Measurements from ENCODE around the gene ZNF680.

GRCh38 chr7:64562256-64562625, 630 bp downstream of the ZNF680 start:
- TF ChIP-seq CTCF (IDR thresholded peaks at IDR 0.05) (no peak), EZH2 (IDR thresholded peaks at IDR 0.05) (no peak), EZH2phosphoT487 (IDR thresholded peaks at IDR 0.05) (no peak)

Data from neural progenitor cell (in vitro differentiated cells).